ENCODE data around the gene DLL4.
"Not testable (repeated sequence)": the region's sequence is repeated elsewhere in the genome, so short reads cannot be mapped to it uniquely, and the experiment has no call there.

The DLL4 gene

DNA sequence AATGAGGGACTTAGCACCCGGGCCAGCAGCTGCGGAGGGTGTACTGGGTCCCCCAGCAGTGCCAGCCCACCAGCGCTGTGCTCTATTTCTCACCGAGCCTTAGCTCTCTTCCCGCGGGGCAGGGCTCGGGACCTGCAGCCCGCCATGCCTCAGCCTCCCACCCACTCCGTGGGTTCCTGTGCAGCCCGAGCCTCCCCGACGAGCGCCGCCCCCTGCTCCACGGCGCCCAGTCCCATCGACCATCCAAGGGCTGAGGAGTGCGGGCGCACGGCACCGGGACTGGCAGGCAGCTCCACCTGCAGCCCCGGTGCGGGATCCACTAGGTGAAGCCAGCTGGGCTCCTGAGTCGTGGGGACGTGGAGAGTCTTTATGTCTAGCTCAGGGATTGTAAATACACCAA, 32.6 kb downstream of the DLL4 start:
- DNase-seq: not testable (repeated sequence)

DNA sequence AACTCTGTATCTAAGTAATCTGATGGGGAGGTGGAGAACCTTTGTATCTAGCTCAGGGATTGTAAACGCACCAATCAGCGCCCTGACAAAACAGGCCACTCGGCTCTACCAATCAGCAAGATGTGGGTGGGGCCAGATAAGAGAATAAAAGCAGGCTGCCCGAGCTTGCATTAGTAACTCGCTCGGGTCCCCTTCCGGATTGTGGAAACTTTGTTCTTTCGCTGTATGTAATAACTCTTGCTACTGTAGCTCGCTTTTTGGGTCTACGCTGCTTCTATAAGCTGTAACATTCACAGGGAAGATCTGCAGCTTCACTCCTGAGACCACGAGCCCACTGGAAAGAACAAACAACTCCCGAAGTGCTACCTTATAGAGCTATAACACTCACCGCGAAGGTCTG, 33.2 kb downstream of the DLL4 start:
- DNase-seq: not testable (repeated sequence)

DNA sequence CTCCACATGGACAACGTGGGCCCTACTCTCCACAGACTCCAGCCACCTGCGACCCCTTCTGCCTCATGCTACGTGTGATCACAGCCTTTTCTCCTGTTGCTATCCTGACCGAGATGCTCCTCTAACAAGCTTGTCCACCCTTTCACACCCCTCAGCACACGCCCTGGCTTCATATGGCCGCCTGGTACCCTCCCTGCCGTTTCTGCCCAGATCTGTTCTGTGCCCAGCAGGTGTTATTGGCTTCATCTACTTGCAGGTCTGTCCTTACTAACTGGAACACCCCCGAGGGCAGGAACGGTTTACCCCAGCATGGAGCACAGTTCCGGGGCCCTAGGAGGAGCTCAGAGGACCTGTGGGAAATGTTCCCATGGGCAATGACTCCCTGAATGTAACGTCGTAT, 34.1 kb downstream of the DLL4 start:
- no peak for DNase-seq

DNA sequence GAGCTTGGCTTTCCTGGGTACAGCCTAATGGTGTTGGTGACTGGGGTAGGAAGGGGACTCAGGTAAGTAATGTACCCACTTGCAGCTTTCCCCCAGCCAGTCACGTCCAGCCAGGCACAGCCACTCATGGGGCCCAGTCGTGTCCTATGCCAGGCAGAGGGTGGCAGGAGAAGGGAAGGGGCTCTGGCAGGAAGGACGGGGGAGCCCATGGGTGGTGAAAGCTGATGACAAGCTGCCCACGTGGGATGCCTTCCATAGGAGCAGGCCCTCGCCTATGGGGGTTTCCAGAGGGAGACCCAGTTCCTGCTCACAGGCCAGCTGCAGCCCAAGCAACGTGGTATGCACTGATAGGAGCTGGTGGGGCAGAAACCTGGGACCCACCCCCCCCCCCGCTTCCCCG, 34.9 kb downstream of the DLL4 start:
- no peak for DNase-seq

DNA sequence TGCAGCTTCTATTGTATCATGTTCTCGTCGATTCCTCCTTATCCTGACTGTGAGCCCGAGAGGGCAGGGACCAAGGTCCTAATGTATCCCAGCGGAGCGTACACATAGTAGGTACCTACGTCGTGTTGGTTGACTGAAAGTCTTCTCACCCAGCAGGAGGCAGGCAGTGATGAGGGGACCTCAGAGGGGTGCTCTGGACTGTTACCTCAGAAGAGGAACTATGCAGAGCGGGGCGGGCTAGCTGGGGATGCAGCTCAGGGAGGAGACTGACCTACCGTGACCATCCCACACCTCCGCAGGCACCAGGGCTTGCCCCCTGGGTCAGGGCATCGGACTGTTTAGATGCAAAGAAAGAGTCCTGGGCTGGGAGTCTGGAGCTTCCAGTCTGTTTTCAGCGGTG, 35.5 kb downstream of the DLL4 start:
- DNase-seq: no peak

DNA sequence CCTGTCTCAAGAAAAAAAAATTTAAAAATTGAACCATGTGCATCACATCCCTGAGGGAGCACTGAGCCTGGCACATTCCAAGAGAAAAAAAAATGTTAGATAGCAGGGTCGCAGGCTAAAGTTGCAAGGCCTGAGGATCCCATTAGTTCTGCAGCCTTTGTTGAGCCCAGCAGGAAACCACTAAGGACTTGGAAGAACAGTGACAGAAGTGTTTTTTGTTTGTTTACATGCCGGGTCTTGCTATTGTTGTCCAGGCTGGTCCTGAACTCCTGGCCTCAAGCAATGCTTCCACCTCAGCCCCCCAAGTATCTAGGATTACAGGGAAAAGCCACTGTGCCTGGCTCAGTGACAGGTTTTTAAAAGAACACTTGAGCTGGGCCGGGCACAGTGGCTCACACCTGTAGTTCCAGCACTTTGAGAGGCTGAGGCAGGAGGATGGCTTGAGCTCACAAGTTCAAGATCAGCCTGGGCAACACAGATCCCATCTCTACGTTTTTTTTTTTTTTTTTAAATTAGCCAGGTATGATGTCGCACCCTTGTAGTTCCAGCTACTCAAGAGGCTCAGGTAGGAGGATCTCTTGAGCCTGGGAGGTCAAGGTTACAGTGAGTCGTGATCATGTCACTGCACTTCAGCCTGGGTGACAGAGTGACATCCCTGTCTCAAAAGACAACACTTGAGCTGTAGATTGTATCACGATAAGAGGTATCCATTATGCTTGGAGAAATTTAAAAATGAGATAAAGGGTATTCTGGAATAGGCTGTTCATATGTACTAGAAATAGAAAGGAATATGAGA, 39.3 kb downstream of the DLL4 start:
- DNase-seq: no peak

DNA sequence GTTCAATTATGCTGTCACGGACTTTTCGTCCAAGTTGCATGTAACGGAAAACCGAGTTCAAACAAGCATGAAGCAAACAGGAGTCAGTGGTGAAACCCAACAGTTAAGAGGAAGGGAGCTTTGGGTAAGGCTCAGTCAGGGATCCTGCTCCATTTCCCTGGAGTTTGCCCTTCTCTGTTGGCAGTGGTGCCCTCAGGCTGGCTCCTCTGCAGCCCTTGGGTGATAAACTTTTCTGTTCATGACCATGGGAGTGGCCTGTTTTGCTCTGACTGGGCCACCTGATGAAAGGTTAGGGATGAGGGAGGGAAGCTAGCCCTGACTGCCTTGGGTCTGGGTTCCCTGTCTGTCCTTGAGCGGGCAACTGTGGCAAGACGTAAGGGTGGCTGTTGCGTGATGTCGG, 40.2 kb downstream of the DLL4 start:
- DNase-seq: no peak

DNA sequence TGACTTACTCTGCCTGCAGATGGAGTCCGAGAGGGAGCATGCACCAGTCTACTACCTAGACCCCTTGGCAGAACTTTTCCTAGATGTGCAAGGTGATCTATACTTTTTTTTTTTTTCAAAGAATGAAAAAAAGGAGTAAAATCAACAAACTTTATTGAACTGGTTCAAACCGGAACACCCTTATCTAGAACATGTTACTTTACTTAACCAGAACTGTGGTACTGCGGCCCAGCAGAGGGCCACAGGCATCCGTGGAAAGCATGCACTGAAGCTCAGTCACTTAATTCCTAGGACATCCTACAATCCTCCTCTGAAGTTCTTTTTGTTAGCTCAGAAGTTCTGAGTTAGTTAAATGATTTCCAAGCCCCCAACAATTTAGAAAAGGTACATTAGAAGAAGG, 45.7 kb downstream of the DLL4 start:
- DNase-seq: no peak

DNA sequence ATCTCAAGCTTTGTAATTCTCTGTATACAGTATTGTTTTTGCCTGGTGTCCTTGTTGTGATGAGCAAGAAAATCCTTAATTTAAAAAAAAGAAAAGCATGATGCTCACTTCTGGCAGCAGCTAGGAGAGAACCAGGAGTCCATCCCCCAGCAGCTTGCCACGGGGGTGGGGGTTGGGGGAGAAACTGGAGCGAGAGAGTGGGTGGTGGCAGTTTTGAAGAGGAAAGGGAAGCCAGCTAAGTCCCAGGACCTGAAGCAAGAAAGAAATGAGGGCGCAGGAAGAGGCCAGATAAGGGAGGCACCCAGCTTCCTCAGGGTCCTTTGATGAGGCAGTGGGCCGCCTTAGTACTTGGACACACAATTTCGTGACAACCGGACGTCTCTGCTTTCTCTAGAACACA, 47.7 kb downstream of the DLL4 start:
- no peak for DNase-seq

DNA sequence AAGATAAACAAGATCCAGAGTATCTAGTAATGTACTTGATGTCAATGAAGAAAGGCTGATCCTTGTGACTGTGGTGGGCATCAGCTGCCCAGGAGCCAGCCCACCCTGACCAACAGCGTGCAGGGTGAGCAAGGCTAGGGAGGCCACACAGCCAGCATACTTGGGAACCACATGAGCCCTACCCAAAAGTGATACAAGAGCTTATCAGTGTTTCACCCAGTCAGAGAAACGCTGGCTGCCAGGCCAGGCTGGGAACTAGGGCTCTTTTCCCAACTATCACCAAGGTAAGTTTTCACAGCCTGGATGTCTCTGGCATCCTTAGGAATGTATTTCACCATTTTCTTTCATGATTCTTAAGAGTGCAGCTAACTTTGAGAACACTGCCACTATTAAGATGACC, 49.0 kb downstream of the DLL4 start:
- no peak for DNase-seq

DNA sequence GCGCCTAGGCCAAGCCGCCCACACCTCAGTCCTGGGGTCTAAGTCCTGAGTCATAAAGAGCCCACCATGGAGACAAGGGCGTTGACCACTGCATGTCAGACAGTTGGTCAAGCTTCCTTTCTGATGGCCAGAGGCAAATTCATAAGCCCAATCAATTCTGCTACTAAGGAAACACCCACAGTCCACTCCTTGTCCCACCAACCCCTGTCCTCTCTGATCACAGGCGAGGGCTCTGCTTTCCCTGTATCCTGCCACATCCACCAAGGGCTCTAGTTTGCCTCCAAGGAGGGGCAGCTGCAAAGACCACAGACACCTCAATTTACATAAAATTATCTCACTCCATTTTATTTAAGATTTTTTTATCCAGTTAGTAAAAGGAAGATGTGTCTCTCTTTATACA, 49.4 kb downstream of the DLL4 start:
- no peak for DNase-seq

DNA sequence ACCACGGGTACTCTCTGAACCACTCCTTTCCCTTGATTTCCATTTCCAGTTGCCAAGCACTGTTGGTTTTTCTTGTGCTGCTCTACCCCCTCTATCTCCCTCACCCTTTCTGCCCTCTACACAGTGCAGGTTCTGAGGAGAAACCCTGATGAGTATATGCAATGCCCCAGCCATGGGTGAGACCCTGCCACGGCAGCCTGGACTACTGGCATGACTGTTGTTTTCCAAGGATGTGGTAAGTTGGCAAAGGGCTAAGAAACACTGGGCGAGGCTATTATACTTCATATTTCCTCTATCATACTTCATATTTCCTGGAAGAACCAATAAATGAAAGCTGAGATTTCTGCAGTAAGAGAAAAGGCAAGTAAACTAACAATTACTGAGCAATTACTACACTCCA, 52.0 kb downstream of the DLL4 start:
- no peak for DNase-seq

DNA sequence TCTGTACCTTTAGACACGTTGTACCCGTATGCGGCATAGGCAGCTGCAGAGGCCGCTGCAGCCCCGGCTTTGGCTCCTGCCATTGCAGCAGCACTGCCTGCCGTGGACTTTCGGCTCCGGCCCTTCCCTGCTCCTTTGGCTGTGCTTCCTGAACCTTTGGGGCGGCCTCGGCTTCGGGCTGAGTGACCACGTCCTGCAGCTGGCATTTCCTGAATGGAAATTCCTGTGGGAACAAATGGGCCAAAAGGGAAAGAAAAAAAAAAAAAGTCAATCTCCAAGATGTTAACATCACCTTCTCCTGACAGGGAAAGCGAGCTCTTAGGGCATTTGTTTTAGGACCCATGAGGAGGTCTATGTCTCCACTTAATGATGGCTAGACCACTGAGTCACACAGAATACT, 53.7 kb downstream of the DLL4 start:
- DNase-seq: no peak

DNA sequence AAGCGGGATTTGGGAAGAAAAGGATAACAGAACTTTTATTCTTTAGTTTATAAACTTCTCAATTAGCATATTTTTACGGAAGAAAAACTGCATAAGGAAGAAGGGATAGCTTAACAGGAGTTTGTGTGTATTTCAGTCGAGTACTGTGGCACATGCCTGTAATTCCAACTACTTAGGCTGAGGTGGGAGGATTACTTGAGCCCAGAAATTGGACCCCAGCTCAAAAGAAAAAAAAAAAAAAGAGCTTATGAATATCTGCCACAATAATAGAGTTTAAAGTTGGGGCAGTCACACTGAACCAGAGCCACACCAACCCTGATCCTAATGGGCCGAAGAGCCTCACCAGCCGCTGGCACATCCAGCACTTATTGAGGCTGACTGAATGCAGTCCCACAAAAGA, 55.3 kb downstream of the DLL4 start:
- DNase-seq: no peak

DNA sequence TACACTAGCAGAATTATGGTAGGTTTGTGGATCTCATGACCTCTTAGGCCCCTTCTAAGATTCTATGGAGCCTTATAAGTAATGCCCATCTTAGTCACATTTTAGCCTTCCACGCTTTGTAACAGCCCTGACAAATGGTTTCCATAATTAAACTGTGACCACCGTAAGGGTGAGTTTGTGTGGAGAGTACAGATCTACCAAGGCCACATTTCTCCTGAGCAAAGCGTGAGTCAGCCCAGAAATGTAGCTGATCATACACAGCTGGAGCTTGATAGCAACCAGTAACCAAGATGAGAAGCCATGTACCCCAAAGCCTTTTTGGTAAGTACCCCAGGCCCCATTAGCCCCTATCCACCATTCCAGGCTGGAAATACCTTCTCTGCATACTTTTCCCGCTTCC, 55.8 kb downstream of the DLL4 start:
- DNase-seq: no peak

DNA sequence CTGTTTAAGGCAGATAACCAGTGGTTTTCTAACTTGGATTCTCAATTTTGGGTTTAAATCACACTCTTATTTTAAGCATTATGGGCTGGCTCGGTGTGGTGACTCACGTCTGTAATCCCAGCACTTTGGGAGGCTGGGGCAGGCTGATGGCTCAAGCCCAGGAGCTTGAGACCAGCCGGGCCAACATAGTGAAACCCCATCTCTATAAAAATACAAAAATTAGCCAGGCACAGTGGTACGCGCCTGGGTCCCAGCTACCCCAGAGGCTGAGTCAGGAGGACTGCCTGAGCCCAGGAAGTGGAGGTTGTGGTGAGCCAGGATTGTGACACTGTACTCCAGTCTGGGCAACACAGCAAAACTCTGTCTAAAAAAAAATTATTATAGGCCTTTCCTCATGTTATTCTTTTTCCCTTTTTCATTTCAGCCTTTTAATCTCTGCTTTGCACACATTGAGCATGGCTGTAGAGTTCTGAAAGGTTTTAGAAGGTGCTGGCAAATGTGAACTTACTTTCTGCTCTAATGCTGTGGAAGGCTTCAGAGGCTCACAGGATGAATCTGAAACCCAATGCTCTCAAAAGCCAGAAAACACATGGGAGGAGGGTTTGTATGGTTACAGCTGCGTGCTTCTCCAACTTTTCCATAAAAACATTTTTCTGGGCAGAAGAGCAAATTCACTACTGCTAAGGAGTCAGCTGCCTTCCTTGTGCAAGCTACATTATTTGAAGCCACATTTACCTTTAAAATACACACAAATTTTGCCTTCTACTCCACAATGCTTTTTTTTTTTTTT, 56.6 kb downstream of the DLL4 start:
- no peak for DNase-seq

DNA sequence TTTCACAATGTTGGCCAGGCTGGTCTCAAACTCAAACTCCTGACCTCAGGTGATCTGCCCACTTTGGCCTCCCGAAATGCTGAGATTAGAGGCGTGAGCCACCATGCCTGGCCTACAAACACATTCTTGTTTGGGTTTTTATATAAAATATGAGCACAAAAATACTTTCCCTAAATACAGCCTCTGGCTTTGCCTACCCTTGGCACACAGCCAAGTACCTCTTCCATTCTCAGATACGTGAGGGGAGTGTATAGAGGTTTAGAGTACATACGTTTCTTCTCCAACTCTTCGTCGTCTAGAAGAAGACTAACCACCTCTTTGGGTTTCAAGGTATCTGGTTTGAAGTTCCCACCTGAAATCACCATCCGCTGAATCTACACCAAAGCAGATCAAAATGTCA, 57.7 kb downstream of the DLL4 start:
- no peak for DNase-seq

DNA sequence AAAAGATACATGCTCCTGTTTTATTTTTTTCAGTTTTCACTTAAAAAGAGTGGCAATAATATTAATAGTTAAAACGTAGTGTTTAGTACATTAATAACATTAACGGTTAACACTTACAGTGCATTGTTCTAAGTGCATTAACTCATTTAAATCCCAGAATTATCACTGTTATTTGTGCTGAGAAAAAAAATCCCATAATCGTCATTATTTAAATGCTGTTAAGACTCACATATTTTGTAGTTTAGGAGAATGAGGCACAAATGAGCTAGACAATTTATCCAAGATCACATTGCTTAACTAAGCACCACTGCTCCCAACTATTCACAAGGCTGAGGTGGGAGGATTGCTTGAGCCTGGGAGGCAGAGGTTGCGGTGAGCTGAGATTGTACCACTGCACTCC, 59.0 kb downstream of the DLL4 start:
- DNase-seq: no peak
